ENCODE measurements around the gene ZBTB4.
A peak's percentile ranks its signal among the peaks of the same experiment; 100 is the strongest.
"Not testable (repeated sequence)": the region's sequence is repeated elsewhere in the genome, so short reads cannot be mapped to it uniquely, and the experiment has no call there.

Gene ZBTB4

GRCh38 chr17:7491583-7491982, 12.2 kb upstream of the ZBTB4 start:
- no peak for DNase-seq (ENCODE audit: low read depth in 2 of 2)

GRCh38 chr17:7490144-7490543, 10.7 kb upstream of the ZBTB4 start:
- DNase-seq (ENCODE audit: low read depth in 2 of 2): no peak

GRCh38 chr17:7486181-7486580, 6.8 kb upstream of the ZBTB4 start:
- DNase-seq (ENCODE audit: low read depth in 2 of 2): no peak

GRCh38 chr17:7484919-7485377, 5.5 kb upstream of the ZBTB4 start:
- DNase-seq (ENCODE audit: low read depth in 2 of 2): no peak

GRCh38 chr17:7484067-7484918, 4.9 kb upstream of the ZBTB4 start, which contains the start of gene POLR2A:
Gene POLR2A (plus strand): TSS chr17:7484366.
- peak; percentile 94 to 95 for DNase-seq (ENCODE audit: low read depth in 2 of 2)

GRCh38 chr17:7483255-7484066, 4.0 kb upstream of the ZBTB4 start:
- DNase-seq (ENCODE audit: low read depth in 2 of 2): peak; percentile 89 to 90

- DNase-seq (ENCODE audit: low read depth in 2 of 2): not testable (repeated sequence)
Measured at GRCh38 chr17:7482742-7483088, 3.3 kb upstream of the ZBTB4 start.

GRCh38 chr17:7481842-7482741, 2.7 kb upstream of the ZBTB4 start:
- DNase-seq (ENCODE audit: low read depth in 2 of 2): not testable (repeated sequence)

- DNase-seq (ENCODE audit: low read depth in 2 of 2): not testable (repeated sequence)
Measured at GRCh38 chr17:7481275-7481674, 1.8 kb upstream of the ZBTB4 start, which contains the start of gene SLC35G6. Gene SLC35G6 (plus strand): TSS chr17:7481446. CDS start chr17:7481517, 71 bp downstream.

- DNase-seq (ENCODE audit: low read depth in 2 of 2): no peak
Measured at GRCh38 chr17:7480089-7480384, 606 bp upstream of the ZBTB4 start.

GRCh38 chr17:7478276-7479212, 887 bp downstream of the ZBTB4 start:
- peak in 1 of 2 donors; percentile 34 for DNase-seq (ENCODE audit: low read depth in 2 of 2)

- no peak for DNase-seq (ENCODE audit: low read depth in 2 of 2)
Measured at GRCh38 chr17:7477392-7478275, 1.8 kb downstream of the ZBTB4 start.

GRCh38 chr17:7476951-7477350, 2.5 kb downstream of the ZBTB4 start:
- DNase-seq (ENCODE audit: low read depth in 2 of 2): no peak

GRCh38 chr17:7476494-7476893, 2.9 kb downstream of the ZBTB4 start:
- DNase-seq (ENCODE audit: low read depth in 2 of 2): no peak

GRCh38 chr17:7475764-7476422, 3.5 kb downstream of the ZBTB4 start:
- no peak for DNase-seq (ENCODE audit: low read depth in 2 of 2)

- DNase-seq (ENCODE audit: low read depth in 2 of 2): not testable (repeated sequence)
Measured at GRCh38 chr17:7474767-7475166, 4.7 kb downstream of the ZBTB4 start.

- DNase-seq (ENCODE audit: low read depth in 2 of 2): no peak
Measured at GRCh38 chr17:7471729-7472128, 7.7 kb downstream of the ZBTB4 start.

GRCh38 chr17:7470457-7470973, 8.9 kb downstream of the ZBTB4 start:
- not testable (repeated sequence) for DNase-seq (ENCODE audit: low read depth in 2 of 2)

- DNase-seq (ENCODE audit: low read depth in 2 of 2): not testable (repeated sequence)
Measured at GRCh38 chr17:7469843-7470242, 9.6 kb downstream of the ZBTB4 start.

All from stimulated activated CD4-positive, alpha-beta T cell treated with anti-CD3 and anti-CD28 coated beads, Interleukin-15, amount 100 ng/mL, for 48 hours (primary cell).